B cell (primary cell): ENCODE measurements around the gene TBCD.

Source experiments
- EZH2 ChIP-seq: IDR thresholded peaks from 2 replicates; pipeline ENCODE4 v1.6.1; 2012; ENCODE audit warnings: borderline replicate concordance, low read depth, mild to moderate bottlenecking, moderate library complexity, low read length; ENCODE audit not compliant: insufficient read depth, poor library complexity, severe bottlenecking
- TF ChIP-seq, protein P1 (sequence below): fragments of 200-600 bp; IDR thresholded peaks from one replicate; pipeline ENCODE4 v1.8.0; 2022; ENCODE audit warnings: antibody characterized with exemption, mild to moderate bottlenecking

DNA sequence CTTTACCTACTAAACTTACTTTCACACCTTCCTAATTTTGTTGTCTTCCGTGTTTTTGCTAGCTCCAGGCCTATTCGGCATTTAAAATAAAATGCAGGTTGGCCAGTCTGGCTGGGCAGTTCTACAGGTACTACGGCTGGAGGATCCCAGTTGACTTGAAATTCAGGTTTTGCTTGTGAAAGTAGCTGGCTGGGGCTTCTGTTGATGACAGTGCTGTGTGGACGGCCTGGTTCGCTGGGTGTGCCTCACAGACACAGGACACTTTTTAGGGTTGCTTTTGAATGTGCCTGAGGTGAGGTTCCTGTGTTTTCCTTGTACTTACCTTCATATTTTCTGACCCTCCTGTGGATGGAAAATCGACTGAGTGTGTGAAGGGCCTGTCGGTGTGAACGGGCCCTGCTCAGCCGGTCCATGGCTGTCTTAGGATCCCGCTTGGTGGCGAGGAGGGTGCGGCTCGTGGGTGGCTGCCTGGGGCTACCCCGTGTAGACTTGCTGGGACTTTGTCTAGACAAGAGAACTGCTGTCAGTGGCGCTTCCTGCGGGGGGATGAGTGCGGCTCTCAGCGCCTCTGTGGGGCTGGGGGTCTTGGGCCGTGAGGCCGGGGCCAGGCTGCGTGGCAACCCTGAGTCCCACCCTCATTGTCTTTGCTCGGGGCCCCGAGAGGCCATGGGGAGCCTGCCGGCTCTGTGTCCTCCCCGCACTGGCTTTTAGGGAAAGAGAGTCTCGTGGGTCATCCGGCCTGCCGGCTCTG lies 106.7 kb downstream of the TBCD start:
- TF ChIP-seq, protein P1, sequence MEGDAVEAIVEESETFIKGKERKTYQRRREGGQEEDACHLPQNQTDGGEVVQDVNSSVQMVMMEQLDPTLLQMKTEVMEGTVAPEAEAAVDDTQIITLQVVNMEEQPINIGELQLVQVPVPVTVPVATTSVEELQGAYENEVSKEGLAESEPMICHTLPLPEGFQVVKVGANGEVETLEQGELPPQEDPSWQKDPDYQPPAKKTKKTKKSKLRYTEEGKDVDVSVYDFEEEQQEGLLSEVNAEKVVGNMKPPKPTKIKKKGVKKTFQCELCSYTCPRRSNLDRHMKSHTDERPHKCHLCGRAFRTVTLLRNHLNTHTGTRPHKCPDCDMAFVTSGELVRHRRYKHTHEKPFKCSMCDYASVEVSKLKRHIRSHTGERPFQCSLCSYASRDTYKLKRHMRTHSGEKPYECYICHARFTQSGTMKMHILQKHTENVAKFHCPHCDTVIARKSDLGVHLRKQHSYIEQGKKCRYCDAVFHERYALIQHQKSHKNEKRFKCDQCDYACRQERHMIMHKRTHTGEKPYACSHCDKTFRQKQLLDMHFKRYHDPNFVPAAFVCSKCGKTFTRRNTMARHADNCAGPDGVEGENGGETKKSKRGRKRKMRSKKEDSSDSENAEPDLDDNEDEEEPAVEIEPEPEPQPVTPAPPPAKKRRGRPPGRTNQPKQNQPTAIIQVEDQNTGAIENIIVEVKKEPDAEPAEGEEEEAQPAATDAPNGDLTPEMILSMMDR, result no peak
- no peak for TF ChIP-seq EZH2
